Activated T-cell treated with anti-CD3 and anti-CD28 coated beads for 4 hours (primary cell): Measurements from ENCODE around the gene GALNT17.
A peak's percentile ranks its signal among the peaks of the same experiment; 100 is the strongest.
"Not testable (repeated sequence)": the region's sequence is repeated elsewhere in the genome, so short reads cannot be mapped to it uniquely, and the experiment has no call there.

Experiments used
- DNase-seq: peaks from one replicate; pipeline ENCODE4 v3.0.0-alpha.2; 2020

The GALNT17 gene

DNA sequence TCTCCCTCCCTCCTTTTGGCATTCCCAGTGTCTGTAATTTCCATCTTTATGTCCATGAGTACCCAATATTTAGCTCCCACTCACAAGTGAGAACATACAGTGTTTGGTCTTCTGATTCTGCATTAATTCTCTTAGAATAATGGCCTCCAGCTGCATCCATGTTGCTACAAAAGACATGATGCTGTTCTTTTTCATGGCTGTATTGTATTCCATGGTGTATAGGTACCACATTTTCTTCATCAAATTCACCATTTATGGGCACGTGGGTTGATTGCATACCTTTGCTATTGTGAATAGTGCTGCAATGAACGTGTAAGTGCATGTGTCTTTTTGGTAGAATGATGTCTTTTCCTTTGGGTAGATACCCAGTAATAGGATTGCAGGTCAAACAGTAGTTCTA, 576.8 kb downstream of the GALNT17 start:
- no peak for DNase-seq

DNA sequence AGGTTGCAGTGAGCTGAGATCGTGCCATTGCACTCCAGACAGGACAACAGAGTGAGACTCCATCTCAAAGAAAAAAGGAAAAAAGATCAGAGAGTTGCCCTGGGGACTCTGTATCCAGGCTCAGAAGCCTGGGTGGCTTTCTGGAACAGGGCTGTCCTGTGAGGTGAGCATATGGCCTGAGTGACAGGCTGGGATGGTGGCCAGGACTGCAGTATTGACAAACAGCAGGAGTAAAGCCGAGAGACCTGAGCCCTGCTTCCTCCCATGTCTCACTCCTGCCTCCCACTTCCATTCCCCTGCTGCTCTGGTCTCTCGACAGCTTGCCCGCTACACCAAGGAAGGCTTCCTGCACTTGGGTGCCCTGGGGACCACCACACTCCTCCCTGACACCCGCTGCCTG, 578.5 kb downstream of the GALNT17 start:
- DNase-seq: no peak

DNA sequence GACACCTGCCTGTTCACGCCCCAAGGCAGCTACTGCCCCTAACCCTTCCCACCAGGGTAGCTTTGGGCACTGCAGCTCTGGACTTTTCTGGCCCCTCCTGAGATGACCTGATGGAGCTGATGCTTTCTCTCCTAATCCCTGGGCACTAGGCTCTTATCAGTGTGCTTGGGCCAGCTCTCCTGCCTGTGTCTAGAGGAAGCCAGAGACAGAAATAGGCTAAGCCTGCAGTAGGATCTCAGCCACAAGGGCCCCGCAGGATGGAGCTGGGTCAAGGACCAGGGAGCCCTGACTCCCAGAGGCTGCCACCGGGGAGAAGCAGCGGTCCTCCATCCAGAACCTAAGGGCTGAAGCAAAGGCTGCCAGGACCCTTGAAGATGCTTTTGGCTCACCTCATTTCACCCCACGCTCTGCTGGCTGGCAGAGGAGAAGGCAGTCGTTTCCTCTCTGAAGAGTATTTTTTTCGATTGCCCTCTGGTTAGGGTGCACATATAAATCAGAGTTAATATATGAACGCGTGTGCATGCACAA, 580.8 kb downstream of the GALNT17 start:
- DNase-seq: no peak

DNA sequence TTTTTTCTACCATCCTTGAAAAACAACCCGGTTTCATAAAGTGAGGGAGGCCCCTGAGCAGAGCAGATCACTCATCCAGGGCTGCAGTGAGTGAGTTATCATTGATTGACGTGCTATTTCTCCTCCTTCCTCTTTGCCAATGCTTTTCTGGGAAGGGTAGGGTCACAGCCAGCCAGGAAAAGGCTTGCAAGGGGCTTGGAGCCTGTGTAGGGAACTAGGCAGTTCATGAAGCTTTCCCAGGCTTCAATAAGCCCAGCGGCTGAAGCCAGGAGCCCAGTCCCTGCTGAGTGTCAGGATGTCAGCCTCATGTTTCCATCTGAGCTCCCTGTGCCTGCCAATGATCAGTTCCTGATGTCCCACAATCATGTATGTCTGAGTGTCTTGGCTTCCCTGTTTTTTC, 584.7 kb downstream of the GALNT17 start:
- no peak for DNase-seq

DNA sequence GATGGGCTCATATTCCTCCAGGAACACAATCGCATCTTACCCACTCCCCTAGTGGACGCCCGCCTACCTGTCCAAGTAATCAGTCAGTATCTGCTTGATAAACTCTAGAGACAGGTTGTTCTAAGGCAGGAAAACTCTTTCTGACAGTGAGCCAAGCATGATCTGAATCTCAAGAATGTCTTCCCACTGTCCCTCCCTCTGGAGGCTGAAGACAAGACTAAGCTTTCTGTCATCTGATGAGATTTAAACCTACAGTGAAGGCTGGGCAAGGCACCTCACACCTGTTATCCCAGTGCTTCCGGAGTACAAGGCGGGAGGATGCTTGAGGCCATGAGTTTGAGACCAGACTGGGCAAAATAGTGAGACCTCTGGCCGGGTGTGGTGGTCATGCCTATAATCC, 586.6 kb downstream of the GALNT17 start:
- no peak for DNase-seq

DNA sequence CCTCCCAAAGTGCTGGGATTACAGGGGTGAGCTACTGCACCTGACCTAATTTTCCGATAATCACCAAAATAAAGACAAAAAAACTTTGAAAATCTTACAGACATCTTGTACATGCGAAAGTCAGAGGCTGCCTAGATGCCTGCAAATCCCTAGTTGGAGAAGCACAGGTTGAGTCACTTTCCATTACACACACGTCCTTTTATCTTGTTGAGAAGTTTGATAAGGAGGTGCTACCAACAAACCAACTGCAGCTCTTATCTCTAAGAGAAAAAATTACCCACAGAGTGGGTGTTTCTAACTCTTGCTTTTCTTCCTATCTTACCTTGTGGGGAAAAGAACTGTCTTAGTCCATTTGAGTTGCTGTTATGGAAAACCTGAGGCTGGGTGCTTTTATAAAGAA, 589.8 kb downstream of the GALNT17 start:
- DNase-seq: no peak

DNA sequence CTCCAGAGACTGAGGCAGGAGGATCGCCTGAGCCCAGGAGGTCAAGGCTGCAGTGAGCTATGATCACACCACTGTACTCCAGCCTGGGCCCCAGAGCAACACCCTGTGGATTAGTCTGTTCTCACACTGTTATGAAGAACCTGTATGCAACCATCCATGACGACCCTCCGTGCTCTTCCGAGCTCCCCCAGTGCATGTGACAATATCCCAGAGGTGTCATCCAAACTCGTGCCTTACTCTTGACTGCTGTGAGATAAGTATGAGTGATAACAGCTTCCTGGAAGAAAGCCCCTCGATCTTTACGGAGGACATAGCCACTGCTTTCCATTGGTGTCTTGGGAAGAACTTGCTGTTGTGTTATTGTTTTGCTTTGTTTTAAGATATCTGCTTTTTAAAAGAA, 591.9 kb downstream of the GALNT17 start:
- DNase-seq: no peak

DNA sequence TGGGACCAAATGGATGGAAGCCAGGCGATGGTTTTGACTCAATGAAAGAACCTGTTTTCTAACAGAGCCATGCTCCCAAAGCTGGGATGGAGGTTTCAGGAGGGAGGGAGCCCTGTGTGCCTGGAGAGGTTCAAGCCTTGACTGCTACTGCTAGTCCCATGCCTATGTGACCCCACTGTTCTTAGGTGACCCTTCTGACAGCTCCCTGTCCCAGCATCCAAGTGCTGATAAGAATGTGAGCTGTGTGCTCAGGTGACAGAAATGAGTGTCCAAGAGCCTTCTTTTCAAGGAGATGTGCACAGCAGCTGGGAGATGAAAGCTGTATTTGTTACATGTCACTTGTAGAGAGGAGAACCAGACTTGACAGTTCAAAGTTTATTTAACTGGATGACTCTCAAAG, 595.4 kb downstream of the GALNT17 start:
- DNase-seq: no peak

DNA sequence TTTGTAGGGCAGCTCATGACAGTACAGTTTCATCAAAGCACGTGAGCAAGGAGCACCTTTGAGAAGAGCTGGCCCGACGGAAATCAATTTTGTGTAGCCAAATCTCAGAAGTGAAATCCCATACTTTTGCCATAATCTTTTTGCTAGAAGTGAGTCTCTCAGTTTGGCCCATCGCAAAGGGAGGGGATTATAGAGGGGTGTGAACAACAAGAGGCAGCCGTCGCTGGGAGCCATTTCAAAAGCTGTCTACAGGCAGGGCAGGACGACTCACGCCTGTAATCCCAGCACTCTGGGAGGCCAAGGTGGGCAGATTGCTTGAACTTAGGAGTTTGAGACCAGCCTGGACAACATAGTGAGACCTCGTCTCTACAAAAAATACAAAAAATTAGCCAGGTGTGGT, 599.8 kb downstream of the GALNT17 start:
- DNase-seq: no peak

DNA sequence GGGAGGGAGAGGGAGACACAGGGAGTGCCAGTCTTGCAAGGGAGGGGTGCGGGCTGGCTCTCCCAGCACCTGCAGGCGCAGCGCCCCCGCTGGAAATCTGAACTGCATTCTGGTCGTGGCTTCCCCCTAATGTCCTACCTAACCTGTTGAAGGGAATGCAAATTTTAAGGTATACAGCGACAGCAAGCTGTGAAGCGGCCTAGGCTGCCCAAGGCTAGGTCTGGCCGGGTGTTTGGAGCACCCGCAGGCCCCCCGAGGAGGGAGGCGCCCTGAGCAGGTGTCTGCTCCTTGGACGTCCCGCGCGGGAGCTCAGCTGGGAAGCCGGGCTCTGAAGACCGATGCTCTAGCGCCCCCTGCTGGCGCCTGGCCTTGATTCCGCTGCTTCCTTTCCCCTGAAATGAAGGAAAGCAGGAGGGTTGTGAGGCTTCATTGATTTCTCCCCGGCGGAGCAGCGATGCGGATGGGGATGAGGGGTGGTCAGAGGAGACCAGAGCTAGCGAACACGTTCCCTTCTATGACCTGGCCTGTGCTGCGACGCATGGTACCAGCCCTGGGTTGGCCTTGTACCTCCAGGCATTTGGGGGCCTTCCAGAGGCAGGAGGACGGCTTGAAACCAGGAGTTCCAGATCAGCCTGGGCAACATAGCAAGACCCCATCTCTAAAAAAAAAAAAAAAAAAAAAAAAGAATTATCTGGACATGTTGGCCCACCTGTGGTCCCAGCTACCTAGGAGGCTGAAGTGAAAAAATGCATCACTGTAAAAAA, 601.3 kb downstream of the GALNT17 start:
- peak; percentile 17 for DNase-seq

DNA sequence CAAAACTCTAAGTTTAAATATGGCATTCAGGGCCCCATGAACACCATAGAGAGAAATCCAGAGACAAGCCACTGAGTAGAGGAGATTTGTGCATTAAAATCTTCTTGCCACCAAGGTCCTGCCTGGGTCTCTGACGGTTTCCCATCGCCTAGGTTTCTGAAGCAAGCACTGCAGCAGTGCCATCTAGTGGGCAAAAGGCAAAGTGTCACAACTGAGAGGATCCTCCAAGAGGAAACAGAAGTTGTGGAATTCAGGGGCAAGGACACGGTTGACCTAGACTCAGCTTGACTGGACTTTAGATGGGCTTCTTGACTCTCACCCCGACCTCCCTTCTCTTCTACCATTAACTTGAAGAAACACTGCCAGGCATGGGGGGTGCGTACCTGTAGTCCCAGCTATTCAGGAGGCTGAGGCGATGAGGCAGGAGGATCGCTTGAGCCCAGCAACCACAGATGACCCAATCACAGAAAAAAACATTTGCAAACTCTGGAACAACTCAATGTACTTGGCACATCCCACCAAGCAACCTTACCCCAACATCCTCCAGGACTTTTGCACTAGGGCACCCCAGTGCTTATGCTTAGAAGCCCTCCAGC, 604.1 kb downstream of the GALNT17 start:
- no peak for DNase-seq

DNA sequence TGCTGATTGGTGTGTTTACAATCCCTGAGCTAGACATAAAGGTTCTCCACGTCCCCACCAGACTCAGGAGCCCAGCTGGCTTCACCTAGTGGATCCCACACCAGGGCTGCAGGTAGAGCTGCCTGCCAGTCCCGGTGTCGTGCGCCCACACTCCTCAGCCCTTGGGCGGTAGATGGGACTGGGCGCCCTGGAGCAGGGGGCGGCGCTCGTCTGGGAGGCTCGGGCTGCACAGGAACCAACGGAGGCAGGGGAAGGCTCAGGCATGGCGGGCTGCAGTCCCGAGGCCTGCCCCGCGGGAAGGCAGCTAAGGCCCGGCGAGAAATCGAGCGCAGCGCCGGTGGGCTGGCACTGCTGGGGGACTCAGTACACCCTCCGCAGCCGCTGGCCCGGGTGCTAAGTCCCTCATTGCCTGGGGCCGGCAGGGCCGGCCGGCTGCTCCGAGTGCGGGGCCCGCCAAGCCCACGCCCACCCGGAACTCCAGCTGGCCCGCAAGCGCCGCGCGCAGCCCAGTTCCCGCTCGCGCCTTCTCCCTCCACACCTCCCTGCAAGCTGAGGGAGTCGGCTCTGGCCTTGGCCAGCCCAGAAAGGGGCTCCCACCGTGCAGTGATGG, 606.1 kb downstream of the GALNT17 start:
- not testable (repeated sequence) for DNase-seq

DNA sequence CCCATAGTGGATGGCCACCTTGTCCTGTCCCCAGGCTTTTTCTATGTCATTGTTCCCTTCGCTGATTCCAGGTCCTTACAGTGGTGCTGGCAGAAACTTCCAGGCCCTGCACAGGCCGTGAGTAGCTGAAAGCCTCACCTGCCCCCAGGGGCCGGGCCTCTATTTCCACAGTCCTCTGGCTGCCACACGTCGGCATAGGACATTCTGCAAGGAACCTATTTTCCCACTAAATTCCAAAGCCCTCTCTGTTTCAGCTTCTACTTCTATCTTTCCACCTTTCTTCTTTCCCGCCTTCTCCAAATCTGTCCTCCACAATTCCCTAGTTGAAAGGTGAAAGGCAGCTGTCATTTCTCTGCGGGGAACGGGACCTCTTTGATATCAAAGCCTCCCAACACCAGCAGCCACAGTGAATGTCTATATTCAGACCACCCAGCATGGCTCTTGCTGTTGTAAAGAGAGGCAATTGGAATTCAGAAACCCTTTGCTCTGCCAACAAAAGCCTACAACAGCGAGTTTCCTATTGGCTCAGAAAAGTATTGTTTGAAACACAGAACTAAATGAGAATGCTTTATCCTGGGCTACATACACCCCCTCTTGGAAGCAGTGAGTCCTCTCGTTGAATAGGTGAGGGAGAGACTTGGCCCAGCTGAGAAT, 607.7 kb downstream of the GALNT17 start:
- DNase-seq: no peak

DNA sequence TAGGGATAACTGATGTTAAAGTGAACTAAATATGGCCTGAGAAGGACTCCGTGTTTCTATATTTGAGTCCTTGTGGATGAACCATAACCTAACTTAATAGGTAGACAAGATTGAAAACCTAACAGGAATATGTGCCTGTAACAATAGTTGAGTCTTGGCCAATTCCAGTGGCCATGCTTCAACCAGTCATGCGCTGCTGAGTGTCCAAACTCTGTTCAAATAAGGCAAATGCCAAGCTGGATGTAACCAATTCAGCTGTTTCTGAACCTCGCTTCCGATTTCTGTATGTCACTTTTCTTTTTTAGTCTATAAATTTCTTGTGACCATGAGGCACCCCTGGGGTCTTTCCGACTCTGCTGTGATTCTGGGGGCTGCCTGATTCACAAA, 608.2 kb downstream of the GALNT17 start:
- DNase-seq: no peak

DNA sequence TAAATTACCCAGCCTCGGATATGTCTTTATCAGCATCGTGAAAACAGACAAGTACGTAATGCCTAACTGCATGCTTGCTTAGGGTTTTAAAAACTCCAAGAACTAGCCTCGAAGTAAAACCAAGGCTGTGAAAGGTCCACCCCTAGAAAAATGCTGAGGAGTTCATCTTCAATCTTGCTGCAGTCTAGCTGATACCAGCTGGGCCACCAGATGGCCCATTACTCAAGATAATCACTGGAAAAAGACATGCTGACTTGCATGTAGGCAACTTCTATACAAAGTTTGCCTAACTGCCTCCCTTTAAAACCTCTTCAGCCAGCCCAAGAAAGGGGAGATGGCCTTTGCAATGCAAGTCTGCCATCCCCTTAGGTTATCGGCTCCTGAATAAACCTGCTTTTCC, 614.1 kb downstream of the GALNT17 start:
- DNase-seq: no peak

DNA sequence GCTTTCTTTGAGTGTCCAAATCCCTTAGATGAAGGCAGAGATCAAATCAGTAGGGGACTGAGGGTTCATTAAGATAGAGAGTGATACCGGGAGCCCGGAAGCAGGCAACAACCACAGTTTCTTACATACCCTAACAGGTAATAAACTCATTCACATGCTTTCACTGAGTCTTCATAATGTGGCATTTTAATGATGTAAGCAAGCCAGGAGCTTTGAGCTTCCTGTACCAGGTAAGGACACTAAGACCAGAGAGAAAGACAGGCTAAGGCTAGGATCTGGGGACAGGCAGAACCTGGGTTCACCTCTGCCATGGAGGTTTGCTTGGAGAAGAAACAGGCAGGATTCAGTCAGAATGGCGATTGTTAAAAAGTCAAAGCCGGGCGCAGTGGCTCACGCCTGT, 618.3 kb downstream of the GALNT17 start:
- DNase-seq: no peak

DNA sequence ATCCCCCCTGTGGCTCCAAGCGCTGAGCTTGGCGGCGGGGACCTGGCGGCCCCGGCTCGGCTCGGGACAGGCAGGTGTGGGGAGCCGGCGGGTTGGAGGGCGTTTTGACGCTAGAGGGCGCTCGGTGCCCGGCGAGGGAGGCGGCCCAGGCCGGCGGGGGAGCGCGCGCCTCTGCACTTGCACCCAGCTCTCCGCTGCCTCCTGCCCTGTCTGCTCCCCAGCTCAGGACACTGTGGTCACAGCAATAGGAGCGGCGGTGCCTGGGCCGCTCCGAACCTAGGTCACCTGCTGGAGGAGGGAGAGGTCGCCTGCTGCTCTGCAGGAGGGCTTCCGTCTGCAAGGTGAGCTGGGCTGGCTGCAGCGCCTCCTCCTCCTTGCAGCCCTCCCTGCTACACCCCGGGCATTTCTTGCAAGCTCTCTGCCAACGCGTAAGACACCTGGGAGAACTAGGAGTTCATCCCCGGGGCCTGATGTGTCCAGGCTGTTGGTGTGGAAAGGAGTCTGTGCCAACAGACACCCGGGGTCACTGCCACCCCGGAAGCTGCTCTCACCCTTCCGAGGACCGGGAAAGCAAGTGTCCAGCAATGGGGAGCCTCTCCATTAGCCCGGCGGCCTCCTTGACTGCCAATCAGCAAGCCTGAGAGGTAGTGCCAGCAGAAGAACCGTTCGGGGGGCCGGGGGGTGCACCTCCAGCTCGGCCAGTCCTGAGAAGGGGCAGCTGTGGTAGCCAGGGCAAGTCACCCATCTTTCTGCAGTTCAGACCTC, 620.4 kb downstream of the GALNT17 start:
- DNase-seq: no peak

DNA sequence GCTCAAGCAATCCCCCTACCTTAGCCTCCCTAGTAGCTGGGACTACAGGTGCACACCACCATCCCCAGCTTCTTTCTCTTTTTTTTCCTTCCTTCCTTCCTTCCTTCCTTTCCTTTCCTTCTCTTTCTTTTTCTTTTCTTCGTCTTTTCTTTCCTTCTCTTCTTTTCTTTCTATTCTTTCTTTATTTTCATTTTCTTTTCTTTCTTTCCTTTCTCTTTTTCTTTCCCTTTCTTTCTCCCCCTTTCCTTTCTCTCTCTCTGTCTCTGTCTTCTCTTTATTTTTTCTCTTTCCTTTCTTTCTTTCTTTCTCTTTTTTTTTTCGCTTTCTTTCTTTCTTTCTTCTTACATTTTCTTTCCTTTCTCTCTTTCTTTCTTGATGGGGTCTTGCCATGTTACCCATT, 621.3 kb downstream of the GALNT17 start:
- no peak for DNase-seq

DNA sequence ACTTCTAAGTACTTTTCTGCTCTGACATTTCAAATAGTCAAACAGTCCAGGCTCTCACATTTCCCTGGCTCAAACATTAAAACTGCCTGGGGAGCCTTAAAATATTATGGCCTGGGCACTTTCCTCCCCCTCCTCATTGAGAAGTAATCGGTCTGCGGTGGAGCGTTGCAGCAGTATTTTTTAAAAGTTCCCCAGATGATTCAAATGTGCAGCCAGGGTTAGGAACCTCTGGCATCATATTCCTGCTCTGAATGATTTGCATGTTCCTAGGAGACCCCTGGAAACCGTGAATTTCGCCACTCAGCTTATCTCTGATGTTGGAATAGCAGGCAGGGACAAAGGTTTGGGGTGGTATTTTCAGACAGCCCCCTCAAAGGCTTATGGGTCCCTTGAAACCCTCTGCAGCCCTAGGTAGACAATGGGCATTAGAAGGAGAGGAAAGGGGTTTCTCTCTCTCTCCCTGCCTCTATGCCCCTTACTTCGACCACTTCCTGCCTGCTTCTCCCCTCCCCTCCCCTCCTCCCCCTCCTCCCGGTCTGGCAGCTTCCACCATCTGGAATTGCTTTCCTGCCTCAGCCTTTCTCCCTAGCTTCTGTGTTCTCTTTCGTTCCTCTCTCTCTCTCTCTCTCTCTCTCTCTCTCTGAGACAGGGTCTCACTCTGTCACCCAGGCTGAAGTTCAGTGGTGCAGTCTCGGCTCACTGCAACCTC, 622.2 kb downstream of the GALNT17 start:
- no peak for DNase-seq

DNA sequence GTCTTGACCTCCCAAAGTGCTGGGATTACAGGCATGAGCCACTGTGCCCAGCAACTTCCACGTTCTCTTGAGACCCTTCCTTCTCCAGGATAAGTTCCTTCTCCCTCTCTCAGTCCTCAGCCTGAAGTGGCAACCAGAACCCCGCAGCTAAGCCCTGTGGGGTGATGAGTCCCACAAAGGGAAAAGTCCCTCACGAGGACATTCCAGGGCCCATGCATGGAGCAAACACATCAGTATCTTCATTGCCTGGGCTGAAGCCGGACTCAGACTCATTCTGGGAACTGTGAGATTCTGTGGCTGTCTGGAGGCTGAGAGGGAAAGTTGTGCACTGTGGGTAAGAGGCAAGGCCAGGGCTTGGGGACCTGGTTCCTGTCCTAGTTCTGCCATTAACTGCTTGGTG, 622.9 kb downstream of the GALNT17 start:
- DNase-seq: no peak

DNA sequence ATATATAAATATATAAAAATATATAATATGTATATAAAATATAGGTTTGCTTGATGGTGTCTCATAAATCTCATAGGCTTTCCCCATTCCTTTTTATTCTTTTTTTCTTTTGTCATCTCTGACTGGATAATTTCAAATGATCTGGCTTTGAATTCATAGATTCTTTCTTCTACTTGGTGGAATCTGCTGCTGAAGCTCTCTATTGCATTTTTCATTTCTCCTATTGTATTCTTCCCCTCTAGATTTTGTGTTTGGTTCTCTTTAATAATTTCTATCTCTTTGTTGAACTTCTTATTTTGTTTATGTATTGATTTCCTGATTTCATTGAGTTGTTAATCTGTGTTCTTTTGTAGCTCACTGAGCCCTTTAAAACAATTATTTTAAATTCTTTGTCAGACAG, 629.4 kb downstream of the GALNT17 start:
- DNase-seq: no peak
